ENCODE measurements around the gene CLBA1. TPM values are rescaled to one million over a fixed set of nuclear protein-coding genes. Genes with fewer than 3 reads are reported as not detected.

The CLBA1 gene
- 14.8 TPM for total RNA-seq (2021; ENCODE audit: unreplicated experiment)
- polyA plus RNA-seq (2012): 10.6 and 11.2 TPM in 2 replicates
- percentile 69 among the genes with signal in this experiment for Bru-seq, nascent RNA
- percentile 66 among the genes with signal in this experiment for BruChase-seq, experiment 1, labeled RNA remaining after a 6-hour chase
- BruChase-seq, experiment 2, labeled RNA remaining after a 2-hour chase: percentile 81 among the genes with signal in this experiment
- long read RNA-seq, transcript CLBA1-202 (5 exons, 2,370 nt): major isoform, 15 of 37 reads
- long read RNA-seq, partial matches to known transcripts: 0 of 37 reads
- long read RNA-seq, other reads (novel, unspliced or antisense): 19 of 37 reads

- ATAC-seq (peak; percentile 91), DNase-seq (ENCODE audit: low read depth, low spot score) (peak; percentile 72)
- Histone ChIP-seq H3K4me1 (ENCODE audit: control insufficient read depth in 1 of 2, insufficient read depth in 2 of 2, low read length in 2 of 2) (peaks cover 6 to 19% of the 10 kb centered on the region in 2 experiments), H3K4me2 (ENCODE audit: low read length) (peak within 1 kb of the TSS; percentile 97), H3K36me3 (ENCODE audit: control insufficient read depth in 1 of 2, insufficient read depth in 2 of 2, low read length in 2 of 2) (no peaks in the 10 kb centered on the region), H4K20me1 (ENCODE audit: insufficient read depth) (no peaks in the 10 kb centered on the region), H3K9ac (ENCODE audit: low read length) (peak within 1 kb of the TSS; percentile 96), H3K27ac (ENCODE audit: low read depth, low read length) (peak within 1 kb of the TSS; percentile 86), H3K27me3 (ENCODE audit: insufficient read depth, low read length) (no peaks in the 10 kb centered on the region), H3K9me3 (ENCODE audit: control insufficient read depth in 1 of 2, insufficient read depth in 1 of 2, low read depth in 1 of 2, low read length in 2 of 2) (no peaks in the 10 kb centered on the region), H3K79me2 (ENCODE audit: insufficient read depth, low read length) (peaks cover 3% of the 10 kb centered on the region; the same call in 1 of the 2 replicates), H3K4me3 (replicated peaks in 1 of 2; ENCODE audit: low read depth in 1 of 2, low read length in 2 of 2) (peak within 1 kb of the TSS; percentile 81 to 88), H3K9me2 (ENCODE audit: insufficient read depth) (no peaks in the 10 kb centered on the region), H2AFZ (ENCODE audit: low read depth, low read length, poor library complexity, severe bottlenecking) (no peak within 1 kb of the TSS)
- no peak for TF ChIP-seq CEBPB (IDR thresholded peaks at IDR 0.05; ENCODE audit: low read depth)
- no peak for TF ChIP-seq EZH2phosphoT487 (IDR thresholded peaks at IDR 0.05; ENCODE audit: borderline replicate concordance)
- no peak for TF ChIP-seq TCF7L2 (IDR thresholded peaks at IDR 0.05; ENCODE audit: borderline replicate concordance, extremely low read depth, insufficient read depth, insufficient read length)
- TF ChIP-seq POLR2A (IDR thresholded peaks at IDR 0.05; ENCODE audit: borderline replicate concordance, extremely low read depth, insufficient read depth, insufficient read length): peak; percentile 46
- TF ChIP-seq POLR2AphosphoS5 (IDR thresholded peaks at IDR 0.05; ENCODE audit: low read depth, low read length): peak; percentile 76
- peak; percentile 74; the same call in 1 of the 2 replicates for TF ChIP-seq ZFX (IDR thresholded peaks at IDR 0.05)
- no peak for TF ChIP-seq SRF (IDR thresholded peaks at IDR 0.05; ENCODE audit: low read depth)
- no peak for TF ChIP-seq ZBTB33 (IDR thresholded peaks at IDR 0.05; ENCODE audit: extremely low read depth, insufficient replicate concordance, low read length)
- intact Hi-C loops (cut with micrococcal nuclease): no loop called here
- ChIA-PET CTCF (interaction anchor here (0.7 to 1.6 kb wide), 3 partner anchors 10 to 14 kb away, joined by 3 read pairs; no protein-coding TSS in a partner anchor), POLR2A (interaction anchor here (1.1 to 1.8 kb wide), 2 partner anchors 13 to 40 kb away, joined by 5 to 8 read pairs; no protein-coding TSS in a partner anchor), RAD21 (ENCODE audit: low non-redundant PET in 1 of 2, low total read pairs in 2 of 2, uncharacterized antibody in 2 of 2, unreplicated experiment in 2 of 2) (no interaction called here)
- no TSS peak for BruUV-seq (replicated peaks)
Observed at GRCh38 chr14:104985675-104986486, at the start of gene CLBA1. CLBA1 (plus strand) TSS chr14:104985788; CDS start chr14:104986432, 644 bp downstream.

Data from HCT116 (cell line).